GM23338 (cell line): ENCODE results near the gene SLF2. TPM values are rescaled to one million over a fixed set of nuclear protein-coding genes. Genes with fewer than 3 reads are reported as not detected.
A peak's percentile ranks its signal among the peaks of the same experiment; 100 is the strongest.

ENCODE experiments used
- ATAC-seq: fragments of 200-7000 bp; cut with Tn5 transposase; 3 replicates; pipeline ENCODE4 v1.9.1; 2020
- DNase-seq: peaks from one replicate; pipeline ENCODE4 v3.0.0-alpha.2; 2015; ENCODE audit warnings: low spot score
- H2AFZ ChIP-seq: fragments of 200-600 bp; sonication (generic); 2 replicates; pipeline ENCODE4 v1.8.0; 2016; ENCODE audit warnings: antibody characterized with exemption, mild to moderate bottlenecking, moderate library complexity
- H3F3A ChIP-seq: fragments of 200-600 bp; sonication (generic); replicated peaks from 2 replicates; pipeline ENCODE4 v1.8.0; 2017; ENCODE audit warnings: antibody characterized with exemption, mixed run types, low read depth
- H3K27ac ChIP-seq: fragments of 200-600 bp; sonication (generic); 2 replicates; pipeline ENCODE4 v1.6.1; 2016; ENCODE audit warnings: low read depth
- H3K27me3 ChIP-seq: fragments of 200-600 bp; sonication (generic); 2 replicates; pipeline ENCODE4 v1.8.0; 2016; ENCODE audit warnings: mild to moderate bottlenecking, mixed run types, moderate library complexity; ENCODE audit not compliant: insufficient read depth
- H3K36me3 ChIP-seq: fragments of 200-600 bp; sonication (generic); 2 replicates; pipeline ENCODE4 v1.8.0; 2016; ENCODE audit warnings: mild to moderate bottlenecking; ENCODE audit not compliant: insufficient read depth
- H3K4me1 ChIP-seq: fragments of 200-600 bp; sonication (generic); 2 replicates; pipeline ENCODE4 v1.8.0; 2016; ENCODE audit warnings: mild to moderate bottlenecking, moderate library complexity; ENCODE audit not compliant: insufficient read depth
- H3K4me2 ChIP-seq: fragments of 200-600 bp; sonication (generic); 2 replicates; pipeline ENCODE4 v1.7.1; 2017; ENCODE audit warnings: mixed run types
- H3K4me3 ChIP-seq: fragments of 200-600 bp; sonication (generic); 2 replicates; pipeline ENCODE4 v1.6.1; 2016; ENCODE audit warnings: mixed run types
- H3K79me2 ChIP-seq: fragments of 200-600 bp; sonication (generic); replicated peaks from 2 replicates; pipeline ENCODE4 v1.8.0; 2017; ENCODE audit warnings: mild to moderate bottlenecking; ENCODE audit not compliant: insufficient read depth
- H3K9me2 ChIP-seq: fragments of 200-600 bp; sonication (generic); 2 replicates; pipeline ENCODE4 v1.8.0; 2017; ENCODE audit not compliant: insufficient read depth
- H4K20me1 ChIP-seq: fragments of 200-600 bp; sonication (generic); replicated peaks from 2 replicates; pipeline ENCODE4 v1.8.0; 2017; ENCODE audit warnings: mild to moderate bottlenecking; ENCODE audit not compliant: insufficient read depth
- H3K27ac Mint-ChIP-seq: 2 replicates; pipeline ENCODE4 v1.8.0; 2020; ENCODE audit warnings: inconsistent platforms, mild to moderate bottlenecking, moderate library complexity, mixed read lengths
- H3K27me3 Mint-ChIP-seq: 3 replicates; pipeline ENCODE4 v1.8.0; 2022; ENCODE audit warnings: low read depth, mild to moderate bottlenecking, moderate library complexity, mixed read lengths, inconsistent platforms; ENCODE audit not compliant: insufficient read depth, poor library complexity
- H3K36me3 Mint-ChIP-seq: 3 replicates; pipeline ENCODE4 v1.8.0; 2021; ENCODE audit warnings: low read depth, mild to moderate bottlenecking, inconsistent platforms, moderate library complexity, mixed read lengths
- H3K4me1 Mint-ChIP-seq: 3 replicates; pipeline ENCODE4 v1.8.0; 2020; ENCODE audit warnings: mild to moderate bottlenecking, inconsistent platforms, mixed read lengths
- H3K4me3 Mint-ChIP-seq: 3 replicates; pipeline ENCODE4 v1.8.0; 2021; ENCODE audit warnings: moderate library complexity, mild to moderate bottlenecking, inconsistent platforms, mixed read lengths
- H3K9me3 Mint-ChIP-seq: 3 replicates; pipeline ENCODE4 v1.8.0; 2020; ENCODE audit warnings: moderate library complexity, mild to moderate bottlenecking, inconsistent platforms, mixed read lengths
- CREB1 ChIP-seq: fragments of 250-450 bp; sonication (Bioruptor Pico); IDR thresholded peaks from 2 replicates; pipeline ENCODE4 v1.5.0; 2020; ENCODE audit warnings: low read depth, mild to moderate bottlenecking, moderate library complexity
- CTCF ChIP-seq, 2 experiments: fragments of 200-600 bp in 1 of 2; sonication (generic) in 1 of 2; conservative IDR thresholded peaks; 2 replicates each; pipeline versions ENCODE4 v1.5.1 to v1.6.1; 2016 to 2017; ENCODE audit warnings: antibody characterized with exemption in 2 of 2, low read depth in 2 of 2, mild to moderate bottlenecking in 2 of 2, moderate library complexity in 1 of 2
- ETS1 ChIP-seq: IDR thresholded peaks from 2 replicates; pipeline ENCODE4 v1.6.1; 2016; ENCODE audit warnings: antibody characterized with exemption
- EZH2 ChIP-seq: fragments of 200-600 bp; sonication (generic); IDR thresholded peaks from one replicate; pipeline ENCODE4 v1.8.0; 2017; ENCODE audit warnings: antibody characterized with exemption, mild to moderate bottlenecking, low read depth; ENCODE audit not compliant: unreplicated experiment
- EZH2phosphoT487 ChIP-seq: fragments of 200-600 bp; sonication (generic); IDR thresholded peaks from one replicate; pipeline ENCODE4 v1.8.1; 2018; ENCODE audit warnings: antibody characterized with exemption; ENCODE audit not compliant: unreplicated experiment
- JUNB ChIP-seq: IDR thresholded peaks from one replicate; pipeline ENCODE4 v1.6.1; 2016; ENCODE audit warnings: antibody characterized with exemption; ENCODE audit not compliant: unreplicated experiment
- NANOG ChIP-seq: IDR thresholded peaks from 2 replicates; pipeline ENCODE4 v1.6.1; 2016; ENCODE audit warnings: antibody characterized with exemption, borderline replicate concordance
- POLR2AphosphoS5 ChIP-seq: IDR thresholded peaks from 2 replicates; pipeline ENCODE4 v1.6.1; 2016; ENCODE audit warnings: antibody characterized with exemption, low read depth
- REST ChIP-seq: IDR thresholded peaks from one replicate; pipeline ENCODE4 v1.6.1; 2018; ENCODE audit warnings: antibody characterized with exemption; ENCODE audit not compliant: unreplicated experiment
- STAT1 ChIP-seq: IDR thresholded peaks from one replicate; pipeline ENCODE4 v1.6.1; 2016; ENCODE audit warnings: antibody characterized with exemption; ENCODE audit not compliant: unreplicated experiment
- ZNF114 ChIP-seq: fragments of 250-450 bp; sonication (Bioruptor Pico); IDR thresholded peaks from 2 replicates; pipeline ENCODE4 v1.5.0; 2020; ENCODE audit warnings: mild to moderate bottlenecking, moderate library complexity
- ZNF331 ChIP-seq: fragments of 250-450 bp; sonication (Bioruptor Pico); IDR thresholded peaks from 2 replicates; pipeline ENCODE4 v1.5.0; 2020; ENCODE audit warnings: low read depth, mild to moderate bottlenecking, moderate library complexity
- ZNF462 ChIP-seq: fragments of 250-450 bp; sonication (Bioruptor Pico); IDR thresholded peaks from 2 replicates; pipeline ENCODE4 v1.5.0; 2020; ENCODE audit warnings: mild to moderate bottlenecking, moderate library complexity
- polyA plus RNA-seq: library from polyadenylated mRNA; unstranded; fragments of >200 nt; fragmentation: Nextera tagmentation; extraction: Ambion mirVana; gene quantifications from 2 replicates; pipeline ENCODE4 v1.2.1, GENCODE V29; 2016
- total RNA-seq: library from RNA; depleted of rRNA; stranded (reverse); fragments of >200 nt; shearing (Covaris generic); gene quantifications from 2 replicates; pipeline ENCODE4 v1.2.3, GENCODE V29; 2014

SLF2 gene
- total and polyA plus RNA-seq, 2 experiments from 2014 or later, result 13.6 to 22.1 TPM

GRCh38 chr10:100866010-100866409 is 46.8 kb upstream of the SLF2 start:
- TF ChIP-seq ETS1 (no peak), JUNB (no peak), REST (no peak), EZH2phosphoT487 (no peak), ZNF462 (CRISPR knock-in tag) (no peak), STAT1 (no peak), ZNF331 (CRISPR knock-in tag) (no peak), ZNF114 (CRISPR knock-in tag) (no peak), CREB1 (CRISPR knock-in tag) (no peak), POLR2AphosphoS5 (no peak), CTCF (conservative IDR thresholded peaks at IDR 0.05; ENCODE audit: low read depth in 2 of 2) (no peak), EZH2 (no peak), NANOG (no peak)
- no peaks in the 10 kb centered on the region for H3K36me3 Mint-ChIP-seq
- Histone ChIP-seq H3K4me1 (peaks cover 8% of the 10 kb centered on the region; the same call in 1 of the 2 replicates), H3K27me3 (peaks cover 38% of the 10 kb centered on the region), H2AFZ (peak overlapping the region; percentile 98; the same call in 1 of the 2 replicates), H3K9me2 (no peaks in the 10 kb centered on the region), H4K20me1 (no peaks in the 10 kb centered on the region), H3K4me2 (peak overlapping the region; percentile 90), H3K79me2 (no peaks in the 10 kb centered on the region), H3F3A (no peaks in the 10 kb centered on the region), H3K4me3 (peak overlapping the region; percentile 54), H3K36me3 (no peaks in the 10 kb centered on the region; the same call in 1 of the 2 replicates), H3K27ac (no peak overlapping the region)
- no peak; the same call in 1 of the 3 replicates for ATAC-seq
- peak overlapping the region; percentile 66 for H3K4me3 Mint-ChIP-seq
- DNase-seq, result no peak
- H3K9me3 Mint-ChIP-seq, result no peaks in the 10 kb centered on the region
- H3K27me3 Mint-ChIP-seq, result peaks cover 36% of the 10 kb centered on the region
- peaks cover 15% of the 10 kb centered on the region for H3K4me1 Mint-ChIP-seq
- H3K27ac Mint-ChIP-seq, result no peak overlapping the region
